Endodermal cell (in vitro differentiated cells): ENCODE measurements around the gene NFATC1. TPM values are rescaled to one million over a fixed set of nuclear protein-coding genes. Genes with fewer than 3 reads are reported as not detected.

Experiments
- DNase-seq: peaks from one replicate; pipeline ENCODE4 v3.0.0-alpha.2; 2017
- H3K27ac ChIP-seq: 2 replicates; pipeline ENCODE4 v1.5.1; 2013; ENCODE audit warnings: mild to moderate bottlenecking, low read depth, low read length, moderate library complexity
- H3K27me3 ChIP-seq: 2 replicates; pipeline ENCODE4 v1.6.1; 2013; ENCODE audit warnings: mild to moderate bottlenecking, low read length, moderate library complexity; ENCODE audit not compliant: insufficient read depth, control insufficient read depth, poor library complexity, severe bottlenecking
- H3K36me3 ChIP-seq: 2 replicates; pipeline ENCODE4 v1.7.0; 2013; ENCODE audit warnings: mild to moderate bottlenecking, low read length, moderate library complexity; ENCODE audit not compliant: control insufficient read depth, insufficient read depth
- H3K4me1 ChIP-seq: one replicate; pipeline ENCODE4 v1.7.0; 2013; ENCODE audit warnings: low read length; ENCODE audit not compliant: control insufficient read depth, insufficient read depth
- H3K4me3 ChIP-seq: 2 replicates; pipeline ENCODE4 v1.5.1; 2013; ENCODE audit warnings: mild to moderate bottlenecking, low read length, moderate library complexity
- H3K9ac ChIP-seq: 2 replicates; pipeline ENCODE4 v1.6.1; 2013; ENCODE audit warnings: mild to moderate bottlenecking, low read length, moderate library complexity; ENCODE audit not compliant: poor library complexity, severe bottlenecking; ENCODE audit errors: extremely low read depth
- H3K9me3 ChIP-seq: 2 replicates; pipeline ENCODE4 v1.6.1; 2013; ENCODE audit warnings: mild to moderate bottlenecking, low read length, moderate library complexity; ENCODE audit not compliant: control insufficient read depth
- H3K27ac Mint-ChIP-seq: 2 replicates; pipeline ENCODE4 v1.8.0; 2020; ENCODE audit warnings: mixed read lengths
- H3K27me3 Mint-ChIP-seq: 2 replicates; pipeline ENCODE4 v1.8.0; 2021; ENCODE audit warnings: mild to moderate bottlenecking, mixed read lengths; ENCODE audit not compliant: insufficient read depth
- H3K36me3 Mint-ChIP-seq: 2 replicates; pipeline ENCODE4 v1.8.0; 2020; ENCODE audit warnings: low read depth, mixed read lengths
- H3K4me1 Mint-ChIP-seq: 2 replicates; pipeline ENCODE4 v1.8.0; 2020; ENCODE audit warnings: mixed read lengths
- H3K4me3 Mint-ChIP-seq: 2 replicates; pipeline ENCODE4 v1.8.0; 2020; ENCODE audit warnings: mild to moderate bottlenecking, moderate library complexity, mixed read lengths
- H3K9me3 Mint-ChIP-seq: 2 replicates; pipeline ENCODE4 v1.8.0; 2020; ENCODE audit warnings: mild to moderate bottlenecking, mixed read lengths
- CTCF ChIP-seq: fragments of 200-600 bp; sonication (generic); conservative IDR thresholded peaks from 2 replicates; pipeline ENCODE4 v1.5.0; 2021; ENCODE audit warnings: antibody characterized with exemption, mild to moderate bottlenecking
- WGBS, 2 experiments: methylation state at CpG; one replicate each; pipeline versions ENCODE4 v1.1.5 to v1.1.7; 2013; ENCODE audit warnings: missing lambda C conversion rate in 2 of 2, mixed read lengths in 1 of 2; ENCODE audit not compliant: insufficient coverage in 1 of 2, insufficient read length in 1 of 2; 5-methylcytosine and 5-hydroxymethylcytosine counted together
- total RNA-seq, 2 donors: library from RNA; stranded (reverse); fragmentation: NEBNext Ultra II Directional in 1 of 2; extraction: Animal tissue kit (Norgen Biotek cat#: 25700) in 1 of 2; gene quantifications; 2 replicates in 1 of 2; 3 replicates in 1 of 2; pipeline ENCODE4 v1.2.1, GENCODE V29; 2021

NFATC1 gene
- total RNA-seq, 2 donors from 2014 or later, result 23.4 to 32.5 TPM

GRCh38 chr18:79554321-79554720, 158.6 kb downstream of the NFATC1 start:
- H3K36me3 Mint-ChIP-seq, result no peaks in the 10 kb centered on the region
- Histone ChIP-seq H3K9ac (no peak overlapping the region), H3K4me1 (no peaks in the 10 kb centered on the region), H3K4me3 (no peak overlapping the region), H3K9me3 (no peaks in the 10 kb centered on the region), H3K27me3 (no peaks in the 10 kb centered on the region), H3K36me3 (no peaks in the 10 kb centered on the region), H3K27ac (no peak overlapping the region)
- 93 to 94% methylated on average over 12 to 13 of the region's 13 CpGs for WGBS, 2 experiments
- peaks cover 3% of the 10 kb centered on the region for H3K9me3 Mint-ChIP-seq
- peak; percentile 30 for DNase-seq
- H3K4me3 Mint-ChIP-seq, result no peak overlapping the region
- H3K27ac Mint-ChIP-seq, result no peak overlapping the region
- no peaks in the 10 kb centered on the region for H3K27me3 Mint-ChIP-seq
- H3K4me1 Mint-ChIP-seq, result no peaks in the 10 kb centered on the region
- no peak for TF ChIP-seq CTCF

- H3K27ac Mint-ChIP-seq, result no peak overlapping the region
- H3K4me1 ChIP-seq, result no peaks in the 10 kb centered on the region
- H3K4me1 Mint-ChIP-seq, result no peaks in the 10 kb centered on the region
- no peaks in the 10 kb centered on the region for H3K27me3 Mint-ChIP-seq
- no peak overlapping the region for H3K4me3 ChIP-seq
- whole genome bisulfite sequencing, 2 experiments, result 93 to 95% methylated on average over 18 to 30 of the region's 30 CpGs
- H3K36me3 ChIP-seq, result no peaks in the 10 kb centered on the region
- H3K27me3 ChIP-seq, result no peaks in the 10 kb centered on the region
- no peak for TF ChIP-seq CTCF
- DNase-seq, result peak; percentile 33
- no peak overlapping the region for H3K4me3 Mint-ChIP-seq
- no peak overlapping the region for H3K27ac ChIP-seq
- H3K9me3 ChIP-seq, result no peaks in the 10 kb centered on the region
- no peaks in the 10 kb centered on the region for H3K36me3 Mint-ChIP-seq
- H3K9ac ChIP-seq, result no peak overlapping the region
- peaks cover 4% of the 10 kb centered on the region for H3K9me3 Mint-ChIP-seq
Observed at GRCh38 chr18:79554945-79555645, 159.4 kb downstream of the NFATC1 start.

GRCh38 chr18:79555885-79556284, 160.2 kb downstream of the NFATC1 start:
- H3K9me3 ChIP-seq, result no peaks in the 10 kb centered on the region
- no peaks in the 10 kb centered on the region for H3K4me1 ChIP-seq
- no peak overlapping the region for H3K9ac ChIP-seq
- no peak overlapping the region for H3K4me3 ChIP-seq
- H3K27me3 ChIP-seq, result no peaks in the 10 kb centered on the region
- no peak for TF ChIP-seq CTCF
- no peaks in the 10 kb centered on the region for H3K36me3 Mint-ChIP-seq
- no peak overlapping the region for H3K27ac Mint-ChIP-seq
- no peaks in the 10 kb centered on the region for H3K36me3 ChIP-seq
- peaks cover 4% of the 10 kb centered on the region for H3K9me3 Mint-ChIP-seq
- DNase-seq, result peak; percentile 30
- H3K27ac ChIP-seq, result no peak overlapping the region
- no peaks in the 10 kb centered on the region for H3K4me1 Mint-ChIP-seq
- H3K27me3 Mint-ChIP-seq, result no peaks in the 10 kb centered on the region
- no peak overlapping the region for H3K4me3 Mint-ChIP-seq
- 91 to 93% methylated on average over 19 of the region's 19 CpGs for WGBS, 2 experiments
